ENCODE measurements around the gene AOC3. TPM values are rescaled to one million over a fixed set of nuclear protein-coding genes. Genes with fewer than 3 reads are reported as not detected.

Gene AOC3
- total and polyA plus RNA-seq, 2 of the 13 experiments (the other 11 are each of a cell fraction or from before 2014, with no cell fraction given) = 8.7 to 51.7 TPM

- no peak for TF ChIP-seq RCOR2 (CRISPR knock-in tag; IDR thresholded peaks at IDR 0.05)
- no peak for TF ChIP-seq RERE (CRISPR knock-in tag; IDR thresholded peaks at IDR 0.05; ENCODE audit: low read depth)
- TF ChIP-seq GATAD1 (CRISPR knock-in tag; IDR thresholded peaks at IDR 0.05) = peak; percentile 50
- peak; percentile 75; the same call in 1 of the 2 replicates for TF ChIP-seq PRDM15 (CRISPR knock-in tag; IDR thresholded peaks at IDR 0.05)
- TF ChIP-seq MED8 (CRISPR knock-in tag; IDR thresholded peaks at IDR 0.05; ENCODE audit: insufficient replicate concordance) = no peak
- no peak for TF ChIP-seq KMT2B (CRISPR knock-in tag; IDR thresholded peaks at IDR 0.05)
- no peak for TF ChIP-seq HDAC2 (CRISPR knock-in tag; IDR thresholded peaks at IDR 0.05)
- peak; percentile 50; the same call in 1 of the 2 replicates for TF ChIP-seq CCDC6 (CRISPR knock-in tag; IDR thresholded peaks at IDR 0.05)
- TF ChIP-seq ZNF329 (CRISPR knock-in tag; IDR thresholded peaks at IDR 0.05; ENCODE audit: low read depth) = no peak
- TF ChIP-seq ZBTB46 (CRISPR knock-in tag; IDR thresholded peaks at IDR 0.05; ENCODE audit: borderline replicate concordance) = no peak
- peak; percentile 48 for TF ChIP-seq NCOA2 (CRISPR knock-in tag; IDR thresholded peaks at IDR 0.05)
- TF ChIP-seq ZNF639 (CRISPR knock-in tag; conservative IDR thresholded peaks at IDR 0.05) = no peak
- no peak for TF ChIP-seq RBM22 (optimal IDR thresholded peaks at IDR 0.05; ENCODE audit: low read length)
- no peak for TF ChIP-seq FOSL1 (CRISPR knock-in tag; IDR thresholded peaks at IDR 0.05; ENCODE audit: borderline replicate concordance)
- no peak for TF ChIP-seq FLYWCH1 (CRISPR knock-in tag; IDR thresholded peaks at IDR 0.05)
- no peak for TF ChIP-seq JARID2 (CRISPR knock-in tag; IDR thresholded peaks at IDR 0.05; ENCODE audit: insufficient replicate concordance)
- no peak for TF ChIP-seq ASH2L (IDR thresholded peaks at IDR 0.05; ENCODE audit: insufficient read length, low read depth, low read length)
Measured at GRCh38 chr17:42832213-42832933, 18.6 kb upstream of the AOC3 start (continued).

Data from HepG2 (cell line).